ENCODE measurements around the gene FGB.
"Not testable (repeated sequence)": the region's sequence is repeated elsewhere in the genome, so short reads cannot be mapped to it uniquely, and the experiment has no call there.

The FGB gene

GRCh38 chr4:154566639-154567204 is 3.9 kb downstream of the FGB start:
- DNase-seq (ENCODE audit: low spot score) = no peak

- DNase-seq (ENCODE audit: low spot score) = no peak
Observed at GRCh38 chr4:154569028-154569427, 6.2 kb downstream of the FGB start.

- DNase-seq (ENCODE audit: low spot score) = no peak
Observed at GRCh38 chr4:154569584-154569983, 6.8 kb downstream of the FGB start.

- DNase-seq (ENCODE audit: low spot score) = no peak
Observed at GRCh38 chr4:154573190-154573870, 10.5 kb downstream of the FGB start.

- no peak for DNase-seq (ENCODE audit: low spot score)
Observed at GRCh38 chr4:154574311-154574710, 11.5 kb downstream of the FGB start.

GRCh38 chr4:154577324-154577723 is 14.5 kb downstream of the FGB start:
- no peak for DNase-seq (ENCODE audit: low spot score)

GRCh38 chr4:154578919-154579318 is 16.1 kb downstream of the FGB start:
- no peak for DNase-seq (ENCODE audit: low spot score)

- DNase-seq (ENCODE audit: low spot score) = no peak
Observed at GRCh38 chr4:154579927-154580326, 17.1 kb downstream of the FGB start.

- DNase-seq (ENCODE audit: low spot score) = no peak
Observed at GRCh38 chr4:154582723-154583122, 19.9 kb downstream of the FGB start.

- no peak for DNase-seq (ENCODE audit: low spot score)
Observed at GRCh38 chr4:154583230-154583629, 20.4 kb downstream of the FGB start.

GRCh38 chr4:154583677-154584076 is 20.9 kb downstream of the FGB start:
- DNase-seq (ENCODE audit: low spot score) = no peak

- no peak for DNase-seq (ENCODE audit: low spot score)
Observed at GRCh38 chr4:154584259-154584658, 21.4 kb downstream of the FGB start.

- no peak for DNase-seq (ENCODE audit: low spot score)
Observed at GRCh38 chr4:154585369-154586018, 22.7 kb downstream of the FGB start.

- no peak for DNase-seq (ENCODE audit: low spot score)
Observed at GRCh38 chr4:154586296-154587033, 23.7 kb downstream of the FGB start.

- DNase-seq (ENCODE audit: low spot score) = no peak
Observed at GRCh38 chr4:154588198-154588597, 25.4 kb downstream of the FGB start.

GRCh38 chr4:154589296-154590197 is 26.7 kb downstream of the FGB start:
- no peak for DNase-seq (ENCODE audit: low spot score)

GRCh38 chr4:154590329-154591006 is 27.7 kb downstream of the FGB start, which contains the start of gene FGA:
Gene FGA, minus strand, starts transcription at chr4:154590742. Its CDS starts 55 bp downstream, at chr4:154590687.
- no peak for DNase-seq (ENCODE audit: low spot score)

GRCh38 chr4:154591890-154592289 is 29.1 kb downstream of the FGB start:
- no peak for DNase-seq (ENCODE audit: low spot score)

GRCh38 chr4:154593868-154594267 is 31.1 kb downstream of the FGB start:
- no peak for DNase-seq (ENCODE audit: low spot score)

GRCh38 chr4:154594343-154594742 is 31.5 kb downstream of the FGB start:
- DNase-seq (ENCODE audit: low spot score) = not testable (repeated sequence)

- no peak for DNase-seq (ENCODE audit: low spot score)
Observed at GRCh38 chr4:154595807-154596206, 33.0 kb downstream of the FGB start.
